GM23248 (cell line): Measurements from ENCODE around the gene AK5.

ENCODE experiments used
- EZH2 ChIP-seq: fragments of 200-600 bp; sonication (generic); IDR thresholded peaks from 2 replicates; pipeline ENCODE4 v1.6.1; 2018; ENCODE audit warnings: antibody characterized with exemption, mild to moderate bottlenecking; ENCODE audit not compliant: insufficient read depth, poor library complexity, severe bottlenecking
- EZH2phosphoT487 ChIP-seq: fragments of 200-600 bp; sonication (generic); IDR thresholded peaks from 2 replicates; pipeline ENCODE4 v1.6.1; 2018; ENCODE audit warnings: antibody characterized with exemption, moderate library complexity, mild to moderate bottlenecking, low read depth; ENCODE audit not compliant: insufficient read depth

- TF ChIP-seq EZH2phosphoT487 = no peak
- TF ChIP-seq EZH2 = no peak
These were observed 311.1 kb downstream of the AK5 start for GRCh38 chr1:77592906-77593305.
